ELR (cell line): Measurements from ENCODE around the gene MAMLD1.

ENCODE experiments used
- DNase-seq: peaks from one replicate; pipeline ENCODE4 v3.0.0-alpha.2; 2015; ENCODE audit warnings: low read depth

Gene MAMLD1

DNA sequence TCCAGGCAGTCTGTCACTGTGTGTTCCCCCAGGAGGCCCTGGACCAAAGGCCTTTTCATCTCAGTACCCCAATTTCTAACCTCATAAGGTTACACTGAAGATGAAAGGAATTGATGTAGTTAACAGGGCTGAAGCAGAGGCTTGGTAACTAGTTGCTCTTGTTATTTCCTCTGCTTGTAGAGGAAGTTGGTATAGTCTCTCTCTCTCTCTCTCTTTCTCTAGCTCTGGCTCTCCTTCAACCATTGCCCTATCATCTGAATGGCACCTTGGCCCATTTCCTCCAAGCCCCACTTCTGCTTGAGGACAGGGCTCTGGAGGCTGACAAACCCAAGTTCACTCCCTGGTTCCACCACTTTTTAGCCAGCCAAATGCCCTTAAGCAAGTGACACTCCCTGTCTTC lies 96.1 kb downstream of the MAMLD1 start:
- no peak for DNase-seq

- no peak for DNase-seq
These were observed 96.9 kb downstream of the MAMLD1 start for GRCh38 chrX:150460063-150460462.

GRCh38 chrX:150460781-150461180 lies 97.7 kb downstream of the MAMLD1 start:
- no peak for DNase-seq

GRCh38 chrX:150463566-150463965 lies 100.4 kb downstream of the MAMLD1 start:
- no peak for DNase-seq

DNA sequence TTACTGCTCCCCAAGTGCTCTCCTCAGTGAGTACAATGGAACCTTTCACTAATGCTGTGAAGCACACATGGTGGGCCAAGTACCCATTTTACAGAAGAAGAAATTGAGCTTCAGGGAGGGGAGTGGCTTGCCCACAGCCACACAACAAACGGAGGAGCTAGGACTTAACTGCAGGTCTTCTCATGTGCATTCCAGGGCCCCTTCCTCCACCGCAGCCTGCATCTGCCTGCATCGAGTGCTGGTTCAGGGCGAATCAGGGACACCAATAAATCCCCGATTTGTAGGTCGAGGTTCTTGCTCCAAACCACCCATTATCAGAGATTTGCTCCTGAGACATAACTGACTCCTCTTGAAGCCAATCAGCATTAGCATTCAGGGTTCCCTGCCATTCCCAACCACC lies 100.9 kb downstream of the MAMLD1 start:
- DNase-seq: no peak

GRCh38 chrX:150465326-150465725 lies 102.2 kb downstream of the MAMLD1 start:
- DNase-seq: no peak

DNA sequence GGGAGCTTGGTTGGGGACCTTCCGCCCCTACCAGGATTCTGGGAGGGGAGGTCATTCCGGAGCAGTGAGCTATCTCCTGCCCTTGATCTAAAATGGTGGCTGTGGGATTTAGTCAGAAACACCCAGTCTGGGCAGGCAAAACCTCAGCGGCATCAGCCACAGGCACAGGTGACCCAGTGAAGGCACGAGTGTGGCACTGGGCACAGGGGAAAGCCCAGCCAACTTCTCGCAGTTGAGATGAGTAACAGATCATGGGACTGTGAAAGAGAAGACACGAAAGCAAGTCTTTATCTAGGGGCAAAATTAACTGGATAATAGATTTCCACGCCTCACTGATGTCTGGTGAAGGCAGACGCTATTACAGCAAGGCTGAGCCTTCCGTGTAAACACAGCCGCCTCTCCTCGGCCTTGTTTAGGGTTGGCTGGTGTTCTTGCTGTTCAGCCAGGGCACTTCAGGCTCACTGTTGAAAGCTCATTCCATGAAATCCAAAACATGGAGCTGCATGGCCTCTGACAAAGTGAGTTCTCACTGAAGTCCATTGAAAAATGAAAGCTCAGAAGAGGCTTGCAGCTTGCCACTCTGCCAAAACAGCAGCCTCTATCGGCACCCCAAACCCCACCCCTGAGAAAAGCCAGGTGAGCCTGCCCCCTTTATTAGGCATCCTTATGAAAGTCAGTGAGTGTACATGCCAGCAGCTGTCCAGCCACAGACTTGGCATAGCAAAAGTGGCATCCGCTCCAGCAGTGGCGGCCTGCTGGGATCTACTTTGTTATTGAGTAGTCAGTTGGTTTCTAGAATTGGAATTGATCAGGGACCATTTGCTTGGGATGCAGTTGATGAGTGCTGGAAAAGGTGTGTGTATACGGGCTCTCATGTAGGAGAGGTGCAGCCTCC lies 103.0 kb downstream of the MAMLD1 start:
- no peak for DNase-seq

- no peak for DNase-seq
These were observed 109.2 kb downstream of the MAMLD1 start for GRCh38 chrX:150472306-150472705.

- DNase-seq: no peak
These were observed 110.3 kb downstream of the MAMLD1 start for GRCh38 chrX:150473371-150473770.

DNA sequence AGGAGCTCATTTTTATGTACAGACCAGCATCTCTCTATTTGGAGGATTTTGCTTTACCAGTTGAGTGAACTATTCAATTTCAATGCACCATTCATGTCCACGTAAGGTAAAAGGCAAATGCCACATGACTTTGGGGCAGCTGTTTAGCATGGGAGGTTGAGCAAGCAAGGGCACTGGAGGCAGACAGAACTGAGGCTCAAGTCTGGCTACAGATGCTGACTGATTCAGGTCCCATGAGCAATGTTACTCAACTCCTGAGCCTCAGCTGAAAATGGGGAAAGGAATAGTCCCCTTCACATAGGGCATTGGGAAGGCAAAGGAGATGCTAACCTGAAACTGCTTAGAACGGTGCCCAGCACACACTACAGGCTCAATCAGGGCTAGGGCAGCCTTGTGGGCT lies 112.3 kb downstream of the MAMLD1 start:
- DNase-seq: no peak

- DNase-seq: no peak
These were observed 113.1 kb downstream of the MAMLD1 start for GRCh38 chrX:150476164-150476699.

GRCh38 chrX:150477371-150477770 lies 114.3 kb downstream of the MAMLD1 start:
- no peak for DNase-seq

GRCh38 chrX:150478496-150479492 lies 115.7 kb downstream of the MAMLD1 start:
- no peak for DNase-seq

DNA sequence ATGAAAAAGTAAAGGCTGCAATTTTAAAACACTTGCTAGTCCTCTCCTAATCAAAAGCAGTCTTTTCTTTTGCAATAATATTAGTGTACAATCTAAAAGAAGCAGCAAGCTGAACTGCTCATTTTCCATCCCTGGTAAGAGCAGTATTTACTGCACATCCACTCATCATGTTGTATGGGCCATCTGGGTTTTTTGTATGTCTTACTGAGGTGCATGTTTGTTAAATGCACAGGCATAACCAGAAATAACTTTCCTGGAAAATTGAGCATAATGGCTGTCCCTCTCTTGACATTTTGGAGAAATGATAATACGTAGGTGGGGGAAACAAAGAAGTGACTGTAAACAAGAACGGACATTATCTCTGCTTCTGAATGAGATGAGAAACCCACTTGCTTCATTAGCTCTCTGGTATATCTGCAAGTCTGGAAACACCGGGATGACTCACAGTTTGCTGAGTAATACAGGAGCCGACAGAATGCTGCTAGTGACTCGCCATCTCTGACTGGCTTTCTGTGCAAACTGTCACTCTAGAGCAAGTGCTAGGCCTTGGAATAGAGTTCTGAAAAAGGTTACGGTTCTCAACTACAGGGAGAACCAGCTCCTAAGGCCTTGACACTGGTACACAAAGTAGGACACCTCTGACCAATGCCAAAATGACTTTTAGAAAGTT lies 119.6 kb downstream of the MAMLD1 start:
- DNase-seq: peak; percentile 82

- DNase-seq: no peak
These were observed 120.4 kb downstream of the MAMLD1 start for GRCh38 chrX:150483356-150483985.

DNA sequence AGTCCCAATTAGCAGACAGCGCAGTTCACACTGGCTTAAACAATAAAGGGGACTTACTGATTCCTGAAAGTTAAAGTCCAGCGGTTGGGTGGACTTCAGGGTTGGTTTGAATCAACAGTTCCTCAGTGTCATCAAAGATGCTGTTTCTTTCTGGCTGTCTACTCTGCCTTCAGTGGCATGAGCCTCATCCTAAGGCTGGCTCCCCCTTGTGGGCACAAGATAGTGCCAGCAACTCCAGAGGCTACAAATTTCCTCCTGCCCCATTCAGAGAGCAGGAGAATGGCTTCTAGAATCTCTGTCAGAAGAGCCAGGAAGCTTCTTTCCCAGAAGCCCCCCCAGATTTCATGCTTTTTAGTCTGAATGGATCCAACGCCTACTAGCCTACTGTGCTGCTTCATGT lies 122.9 kb downstream of the MAMLD1 start:
- DNase-seq: peak; percentile 68

DNA sequence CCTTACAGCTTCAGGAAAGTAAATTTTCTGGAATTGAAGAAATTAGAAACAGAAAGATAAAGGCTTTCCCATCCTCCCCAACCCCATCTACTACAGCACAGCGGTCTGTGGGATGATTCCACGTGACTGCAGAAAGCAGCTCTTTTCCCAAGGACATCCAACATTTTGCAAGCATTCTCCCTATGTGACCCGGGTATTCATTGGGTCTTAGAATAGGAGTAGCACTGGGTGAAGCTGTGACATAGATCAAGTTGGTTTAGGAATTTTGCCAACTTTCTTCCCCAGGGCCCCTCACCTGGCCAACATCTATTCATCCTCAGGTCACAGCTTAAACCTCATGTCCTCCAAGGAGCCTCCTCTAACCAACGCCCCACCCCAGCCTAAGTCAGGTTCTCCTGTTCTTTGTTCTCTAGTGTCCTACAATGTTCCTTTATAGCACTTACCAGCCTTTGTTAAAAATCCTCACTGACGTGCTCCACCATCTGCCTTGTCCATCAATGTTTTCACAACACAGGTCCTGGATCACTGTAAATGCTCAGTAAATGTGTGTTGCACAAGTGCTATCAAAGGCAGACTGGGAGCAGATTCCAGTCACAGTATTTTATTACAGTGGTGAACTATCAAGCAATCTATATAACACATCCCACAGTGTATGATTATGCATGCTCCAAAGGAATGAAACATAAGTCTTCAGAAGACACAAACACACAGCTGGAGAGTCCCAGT lies 124.4 kb downstream of the MAMLD1 start:
- DNase-seq: no peak

DNA sequence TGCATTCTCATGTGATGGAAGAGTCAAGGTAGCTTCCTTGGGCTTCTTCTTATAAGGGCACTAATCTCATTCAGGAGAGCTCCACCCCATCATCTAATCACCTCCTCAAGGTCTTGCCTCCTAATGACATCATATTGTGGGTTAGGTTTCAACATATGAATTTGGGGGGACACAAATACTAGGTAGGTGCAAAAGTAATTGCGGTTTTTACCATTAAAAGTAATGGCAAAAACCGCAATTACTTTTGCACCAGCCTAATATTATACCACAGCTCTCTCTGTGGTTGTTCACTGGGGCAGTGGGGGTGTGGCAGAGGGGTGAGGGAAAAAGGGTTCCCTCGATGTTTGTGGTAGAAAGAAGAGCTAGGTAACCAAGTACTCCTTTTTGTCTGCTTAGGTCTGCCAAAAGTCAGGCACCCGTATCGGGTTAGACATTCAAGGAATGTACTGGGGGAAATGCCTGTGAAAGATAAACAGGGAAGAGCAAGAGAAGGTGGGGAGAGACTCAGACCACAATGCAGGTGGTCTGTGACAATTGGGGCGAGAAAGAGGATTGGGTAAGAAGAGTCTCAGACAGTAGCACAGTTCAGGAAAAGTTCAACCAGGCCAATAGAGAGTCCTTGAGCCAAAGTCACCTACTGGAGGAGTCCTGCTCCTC lies 126.4 kb downstream of the MAMLD1 start:
- DNase-seq: no peak

- no peak for DNase-seq
These were observed 132.4 kb downstream of the MAMLD1 start for GRCh38 chrX:150495496-150495895.

GRCh38 chrX:150499240-150499639 lies 136.1 kb downstream of the MAMLD1 start:
- DNase-seq: no peak
